HG02798 (cell line): Measurements from ENCODE around the gene PRORP.
"Not testable (repeated sequence)": the region's sequence is repeated elsewhere in the genome, so short reads cannot be mapped to it uniquely, and the experiment has no call there.

ENCODE experiments used
- ATAC-seq: cut with Tn5 transposase; IDR thresholded peaks from one replicate; pipeline ENCODE4 v1.9.1; 2021; ENCODE audit warnings: mild to moderate bottlenecking; ENCODE audit not compliant: unreplicated experiment, poor library complexity

PRORP gene

GRCh38 chr14:35121887-35122695, at the start of gene PRORP, which contains the start of gene PPP2R3C:
PRORP (plus strand) TSS chr14:35122552; CDS start chr14:35123246, 694 bp downstream.
PPP2R3C (minus strand) TSS chr14:35121990; CDS start chr14:35121959, 31 bp downstream.
- ATAC-seq: peak; percentile 86

- no peak for ATAC-seq
These were observed 48.9 kb upstream of the PRORP start for GRCh38 chr14:35073486-35073885.

GRCh38 chr14:35078082-35078481, 44.3 kb upstream of the PRORP start:
- no peak for ATAC-seq

- ATAC-seq: no peak
These were observed 42.6 kb upstream of the PRORP start for GRCh38 chr14:35079742-35080141.

- no peak for ATAC-seq
These were observed 38.7 kb upstream of the PRORP start for GRCh38 chr14:35083530-35084150.

GRCh38 chr14:35085441-35085840, 36.9 kb upstream of the PRORP start:
- ATAC-seq: no peak

- no peak for ATAC-seq
These were observed 33.8 kb upstream of the PRORP start for GRCh38 chr14:35088514-35088913.

GRCh38 chr14:35094645-35095044, 27.7 kb upstream of the PRORP start:
- ATAC-seq: not testable (repeated sequence)

- ATAC-seq: no peak
These were observed 14.5 kb upstream of the PRORP start for GRCh38 chr14:35107866-35108265.

- no peak for ATAC-seq
These were observed 9.7 kb upstream of the PRORP start for GRCh38 chr14:35112641-35113040.

GRCh38 chr14:35113308-35113950, 8.9 kb upstream of the PRORP start:
- ATAC-seq: no peak

GRCh38 chr14:35114036-35114435, 8.3 kb upstream of the PRORP start:
- ATAC-seq: no peak

GRCh38 chr14:35116242-35116641, 6.1 kb upstream of the PRORP start:
- no peak for ATAC-seq

- no peak for ATAC-seq
These were observed 5.2 kb upstream of the PRORP start for GRCh38 chr14:35117112-35117511.

GRCh38 chr14:35121026-35121886, 1.1 kb upstream of the PRORP start:
- no peak for ATAC-seq

- no peak for ATAC-seq
These were observed 490 bp downstream of the PRORP start for GRCh38 chr14:35122696-35123387.

- ATAC-seq: no peak
These were observed 994 bp downstream of the PRORP start for GRCh38 chr14:35123388-35123703.

GRCh38 chr14:35124127-35124526, 1.8 kb downstream of the PRORP start:
- no peak for ATAC-seq

GRCh38 chr14:35133542-35134328, 11.4 kb downstream of the PRORP start:
- ATAC-seq: no peak
